Osteocyte (in vitro differentiated cells): ENCODE measurements around the gene FOXR1. TPM values are rescaled to one million over a fixed set of nuclear protein-coding genes. Genes with fewer than 3 reads are reported as not detected.

Experiments
- DNase-seq: peaks from one replicate; pipeline ENCODE4 v3.0.0; 2021; ENCODE audit warnings: mixed read lengths; ENCODE audit not compliant: unreplicated experiment; ENCODE audit errors: extremely low spot score
- H3K27ac Mint-ChIP-seq: one replicate; pipeline ENCODE4 v1.8.0; 2021; ENCODE audit warnings: mild to moderate bottlenecking, mixed read lengths; ENCODE audit not compliant: unreplicated experiment
- H3K27me3 Mint-ChIP-seq: one replicate; pipeline ENCODE4 v1.8.0; 2021; ENCODE audit warnings: mixed read lengths; ENCODE audit not compliant: unreplicated experiment
- H3K36me3 Mint-ChIP-seq: one replicate; pipeline ENCODE4 v1.8.0; 2021; ENCODE audit warnings: mixed read lengths; ENCODE audit not compliant: unreplicated experiment
- H3K4me1 Mint-ChIP-seq: one replicate; pipeline ENCODE4 v1.8.0; 2021; ENCODE audit warnings: mixed read lengths; ENCODE audit not compliant: unreplicated experiment
- H3K4me3 Mint-ChIP-seq: one replicate; pipeline ENCODE4 v1.8.0; 2021; ENCODE audit warnings: mild to moderate bottlenecking, moderate library complexity, mixed read lengths; ENCODE audit not compliant: unreplicated experiment
- H3K9me3 Mint-ChIP-seq: one replicate; pipeline ENCODE4 v1.8.0; 2021; ENCODE audit warnings: mixed read lengths; ENCODE audit not compliant: unreplicated experiment
- total RNA-seq: library from RNA; stranded (reverse); gene quantifications from 2 replicates; pipeline ENCODE4 v1.2.1, GENCODE V29; 2021
- TF ChIP-seq, protein P1 (sequence below): fragments of 200-600 bp; sonication (generic); IDR thresholded peaks from 2 replicates; pipeline ENCODE4 v1.5.0; 2021; ENCODE audit warnings: antibody characterized with exemption, mild to moderate bottlenecking, moderate library complexity

The FOXR1 gene
- total RNA-seq, 1 donor from 2014 or later: not detected

DNA sequence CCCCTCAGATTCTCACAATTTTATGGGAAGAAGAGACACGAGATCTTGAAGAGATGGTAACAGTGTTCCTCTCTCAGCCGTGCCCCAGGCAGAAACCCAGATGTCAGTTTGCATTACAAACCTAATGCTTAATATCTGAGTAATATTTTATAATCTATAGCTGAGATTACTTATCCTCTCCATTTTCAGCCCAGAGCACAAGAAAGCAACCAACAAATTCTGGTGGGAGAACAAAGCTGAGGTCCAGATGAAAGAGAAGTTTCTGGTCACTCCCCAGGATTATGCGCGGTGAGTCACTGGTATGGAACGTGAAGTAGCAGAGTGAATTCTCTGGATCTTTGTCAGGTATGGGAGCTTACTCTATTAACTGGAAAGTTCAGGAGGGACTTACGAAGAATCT is 27.3 kb downstream of the FOXR1 start:
- Mint-ChIP-seq H3K27ac (peak overlapping the region; percentile 92), H3K27me3 (no peaks in the 10 kb centered on the region), H3K4me1 (peaks cover 28% of the 10 kb centered on the region), H3K36me3 (peaks cover 17% of the 10 kb centered on the region), H3K9me3 (no peaks in the 10 kb centered on the region), H3K4me3 (peak overlapping the region; percentile 95)
- DNase-seq: no peak
- TF ChIP-seq, protein P1, sequence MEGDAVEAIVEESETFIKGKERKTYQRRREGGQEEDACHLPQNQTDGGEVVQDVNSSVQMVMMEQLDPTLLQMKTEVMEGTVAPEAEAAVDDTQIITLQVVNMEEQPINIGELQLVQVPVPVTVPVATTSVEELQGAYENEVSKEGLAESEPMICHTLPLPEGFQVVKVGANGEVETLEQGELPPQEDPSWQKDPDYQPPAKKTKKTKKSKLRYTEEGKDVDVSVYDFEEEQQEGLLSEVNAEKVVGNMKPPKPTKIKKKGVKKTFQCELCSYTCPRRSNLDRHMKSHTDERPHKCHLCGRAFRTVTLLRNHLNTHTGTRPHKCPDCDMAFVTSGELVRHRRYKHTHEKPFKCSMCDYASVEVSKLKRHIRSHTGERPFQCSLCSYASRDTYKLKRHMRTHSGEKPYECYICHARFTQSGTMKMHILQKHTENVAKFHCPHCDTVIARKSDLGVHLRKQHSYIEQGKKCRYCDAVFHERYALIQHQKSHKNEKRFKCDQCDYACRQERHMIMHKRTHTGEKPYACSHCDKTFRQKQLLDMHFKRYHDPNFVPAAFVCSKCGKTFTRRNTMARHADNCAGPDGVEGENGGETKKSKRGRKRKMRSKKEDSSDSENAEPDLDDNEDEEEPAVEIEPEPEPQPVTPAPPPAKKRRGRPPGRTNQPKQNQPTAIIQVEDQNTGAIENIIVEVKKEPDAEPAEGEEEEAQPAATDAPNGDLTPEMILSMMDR: no peak

DNA sequence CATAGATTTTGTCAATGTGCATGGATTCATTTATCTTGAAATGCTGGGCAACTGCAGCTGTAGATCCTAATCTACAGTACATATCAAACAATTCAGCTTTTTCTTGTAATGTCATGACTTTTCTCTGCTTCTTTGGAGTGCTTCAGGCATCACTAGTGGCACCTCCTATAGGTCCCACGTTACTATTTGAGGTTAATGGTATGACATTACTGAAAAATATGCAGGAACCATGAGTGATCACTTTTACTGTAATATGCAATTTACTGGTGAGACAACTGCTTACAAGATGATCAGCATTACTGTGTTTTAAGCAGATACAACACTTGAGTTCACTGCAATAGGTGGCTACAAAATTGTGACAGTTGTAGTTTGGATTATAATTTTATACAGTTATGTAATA is 29.3 kb downstream of the FOXR1 start:
- TF ChIP-seq, protein P1: no peak
- H3K9me3 Mint-ChIP-seq: no peaks in the 10 kb centered on the region
- H3K27me3 Mint-ChIP-seq: no peaks in the 10 kb centered on the region
- H3K4me1 Mint-ChIP-seq: peaks cover 28% of the 10 kb centered on the region
- no peak for DNase-seq
- no peak overlapping the region for H3K27ac Mint-ChIP-seq
- peaks cover 19% of the 10 kb centered on the region for H3K36me3 Mint-ChIP-seq
- no peak overlapping the region for H3K4me3 Mint-ChIP-seq

DNA sequence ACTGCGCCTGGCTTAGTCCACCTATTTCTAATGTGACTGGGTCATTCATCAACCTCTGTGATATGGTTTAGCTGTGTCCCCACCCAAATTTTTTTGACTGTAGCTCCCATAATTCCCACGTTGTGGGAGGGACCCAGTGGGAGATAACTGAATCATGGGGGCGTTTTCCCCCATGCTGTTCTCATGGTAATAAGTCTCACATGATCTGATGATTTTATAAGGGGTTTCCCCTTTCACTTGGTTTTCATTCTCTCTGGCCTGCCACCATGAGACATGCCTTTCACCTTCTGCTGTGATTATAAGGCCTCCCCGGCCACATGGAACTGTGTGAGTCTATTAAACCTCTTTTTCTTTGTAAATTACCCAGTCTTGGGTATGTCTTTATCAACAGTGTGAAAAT is 35.1 kb downstream of the FOXR1 start:
- Mint-ChIP-seq H3K27me3 (no peaks in the 10 kb centered on the region), H3K4me3 (no peak overlapping the region), H3K27ac (no peak overlapping the region), H3K4me1 (no peaks in the 10 kb centered on the region), H3K36me3 (peaks cover 17% of the 10 kb centered on the region), H3K9me3 (no peaks in the 10 kb centered on the region)
- DNase-seq: no peak
- TF ChIP-seq, protein P1: no peak

DNA sequence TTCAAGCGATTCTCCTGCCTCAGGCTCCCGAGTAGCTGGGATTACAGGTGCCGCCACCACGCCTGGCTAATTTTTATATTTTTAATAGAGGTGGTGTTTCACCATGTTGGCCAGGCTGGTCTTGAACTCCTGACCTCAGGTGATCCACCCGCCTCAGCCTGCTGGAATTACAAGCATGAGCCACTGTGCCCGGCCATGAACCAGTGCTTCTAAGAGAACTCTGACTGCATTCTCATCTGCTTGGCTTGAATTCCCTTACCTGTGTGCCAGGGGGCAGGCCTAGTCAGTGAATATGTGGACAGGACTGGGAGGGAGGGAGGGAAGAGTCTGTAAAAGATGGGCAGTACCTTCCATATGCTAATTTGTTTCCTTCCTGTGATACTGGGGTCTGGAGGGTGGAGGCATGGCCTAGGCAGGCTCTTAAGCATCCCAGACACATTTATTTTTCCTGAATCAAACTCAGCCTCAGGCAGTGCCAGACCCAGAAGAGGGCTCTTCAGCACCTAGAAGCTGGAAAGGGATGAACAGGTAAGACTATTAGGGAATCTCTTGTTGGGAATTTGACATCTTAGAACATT is 40.0 kb downstream of the FOXR1 start:
- no peak for DNase-seq
- TF ChIP-seq, protein P1: no peak
- Mint-ChIP-seq H3K4me3 (no peak overlapping the region), H3K9me3 (no peaks in the 10 kb centered on the region), H3K27me3 (no peaks in the 10 kb centered on the region), H3K4me1 (peaks cover 6% of the 10 kb centered on the region), H3K36me3 (peaks cover 36% of the 10 kb centered on the region), H3K27ac (no peak overlapping the region)

DNA sequence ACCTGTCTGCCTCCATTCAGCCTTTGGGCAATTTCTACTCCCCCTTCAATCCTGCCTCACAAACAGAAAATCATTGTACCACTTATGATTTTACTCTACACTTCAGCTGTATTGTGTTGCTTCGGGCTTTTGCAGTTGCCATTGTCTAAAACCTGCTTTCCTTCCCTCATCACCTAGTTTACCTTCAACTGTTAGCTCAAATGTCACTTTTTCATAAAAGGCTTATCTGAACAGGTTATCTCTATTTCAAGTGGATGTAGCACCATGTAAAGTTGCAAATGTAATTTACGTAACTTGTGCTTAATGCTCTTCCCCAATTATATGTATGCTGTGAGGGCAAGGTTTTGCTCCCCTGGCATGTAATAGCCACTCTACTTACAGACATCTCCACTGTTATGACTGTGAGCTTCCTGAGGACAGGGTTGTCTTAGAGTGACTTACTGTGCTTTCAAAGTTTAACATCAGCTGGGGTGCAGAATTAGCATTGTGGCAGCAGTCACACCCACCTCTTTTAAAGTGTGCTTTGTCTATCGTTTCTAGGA is 41.1 kb downstream of the FOXR1 start:
- DNase-seq: no peak

More for the DNA sequence above, 41.1 kb downstream of the FOXR1 start:
- Mint-ChIP-seq H3K36me3 (peaks cover 32% of the 10 kb centered on the region), H3K27ac (no peak overlapping the region), H3K9me3 (no peaks in the 10 kb centered on the region), H3K27me3 (no peaks in the 10 kb centered on the region), H3K4me3 (no peak overlapping the region), H3K4me1 (peaks cover 16% of the 10 kb centered on the region)
- TF ChIP-seq, protein P1: no peak
